Astrocyte (in vitro differentiated cells and primary cell): Measurements from ENCODE around the gene AK9. TPM values are rescaled to one million over a fixed set of nuclear protein-coding genes. Genes with fewer than 3 reads are reported as not detected.

Source experiments
- DNase-seq: peaks from one replicate; pipeline ENCODE4 v3.0.0-alpha.2; 2010; ENCODE audit warnings: low read depth
- FAIRE-seq: peaks from 2 replicates; lab custom pipeline; 2011; peaks lifted over from hg19 to GRCh38; lab: Jason Lieb, UNC
- H2AFZ ChIP-seq: 2 replicates; pipeline ENCODE4 v1.6.0; 2012; ENCODE audit warnings: low read depth, low read length, inconsistent platforms
- H3K27ac ChIP-seq: 2 replicates; pipeline ENCODE4 v1.5.1; 2011; ENCODE audit warnings: low read depth, low read length, inconsistent platforms
- H3K27me3 ChIP-seq: 2 replicates; pipeline ENCODE4 v1.6.0; 2011; ENCODE audit warnings: low read length, inconsistent platforms; ENCODE audit not compliant: insufficient read depth
- H3K36me3 ChIP-seq: 2 replicates; pipeline ENCODE4 v1.5.1; 2011; ENCODE audit warnings: low read length, inconsistent platforms; ENCODE audit not compliant: insufficient read depth
- H3K4me1 ChIP-seq: 2 replicates; pipeline ENCODE4 v1.5.1; 2011; ENCODE audit warnings: low read length, inconsistent platforms; ENCODE audit not compliant: insufficient read depth
- H3K4me2 ChIP-seq: 2 replicates; pipeline ENCODE4 v1.6.0; 2012; ENCODE audit warnings: low read length, inconsistent platforms
- H3K4me3 ChIP-seq: 2 replicates; pipeline ENCODE4 v1.5.1; 2011; ENCODE audit warnings: low read depth, mild to moderate bottlenecking, low read length, inconsistent platforms; ENCODE audit not compliant: insufficient read depth
- H3K79me2 ChIP-seq: 2 replicates; pipeline ENCODE4 v1.6.0; 2012; ENCODE audit warnings: mild to moderate bottlenecking, low read length, inconsistent platforms; ENCODE audit not compliant: insufficient read depth
- H3K9ac ChIP-seq: 2 replicates; pipeline ENCODE4 v1.6.0; 2012; ENCODE audit warnings: mild to moderate bottlenecking, low read length, inconsistent platforms
- H3K9me3 ChIP-seq: 2 replicates; pipeline ENCODE4 v1.5.1; 2012; ENCODE audit warnings: low read depth, mild to moderate bottlenecking, low read length, inconsistent platforms; ENCODE audit not compliant: insufficient read depth
- H4K20me1 ChIP-seq: 2 replicates; pipeline ENCODE4 v1.6.0; 2012; ENCODE audit warnings: low read length, inconsistent platforms; ENCODE audit not compliant: insufficient read depth
- H3K27ac Mint-ChIP-seq: one replicate; pipeline ENCODE4 v1.8.0; 2021; ENCODE audit warnings: mild to moderate bottlenecking, mixed read lengths; ENCODE audit not compliant: unreplicated experiment
- H3K27me3 Mint-ChIP-seq: one replicate; pipeline ENCODE4 v1.8.0; 2021; ENCODE audit warnings: low read depth, mixed read lengths; ENCODE audit not compliant: unreplicated experiment
- H3K36me3 Mint-ChIP-seq: one replicate; pipeline ENCODE4 v1.8.0; 2021; ENCODE audit warnings: low read depth, mixed read lengths; ENCODE audit not compliant: unreplicated experiment
- H3K4me1 Mint-ChIP-seq: one replicate; pipeline ENCODE4 v1.8.0; 2021; ENCODE audit warnings: low read depth, mixed read lengths; ENCODE audit not compliant: unreplicated experiment
- H3K4me3 Mint-ChIP-seq: one replicate; pipeline ENCODE4 v1.8.0; 2021; ENCODE audit warnings: mild to moderate bottlenecking, moderate library complexity, mixed read lengths; ENCODE audit not compliant: unreplicated experiment
- H3K9me3 Mint-ChIP-seq: one replicate; pipeline ENCODE4 v1.8.0; 2021; ENCODE audit warnings: mild to moderate bottlenecking, mixed read lengths; ENCODE audit not compliant: unreplicated experiment
- EZH2 ChIP-seq: IDR thresholded peaks from 2 replicates; pipeline ENCODE4 v1.6.1; 2012; ENCODE audit warnings: mild to moderate bottlenecking, low read length, inconsistent platforms; ENCODE audit not compliant: insufficient read depth
- total RNA-seq: library from RNA; stranded (reverse); gene quantifications from 2 replicates; pipeline ENCODE4 v1.2.1, GENCODE V29; 2021
- TF ChIP-seq, protein P1 (sequence below): IDR thresholded peaks from 2 replicates; pipeline ENCODE4 v1.5.1; 2011; ENCODE audit warnings: low read depth, mild to moderate bottlenecking, inconsistent platforms, low read length, moderate library complexity; ENCODE audit not compliant: insufficient read depth

AK9 gene
- total RNA-seq, 1 donor from 2014 or later = 3.4 TPM

GRCh38 chr6:109631403-109631802 lies 59.6 kb downstream of the AK9 start:
- H3K4me1 ChIP-seq = no peaks in the 10 kb centered on the region
- no peak for FAIRE-seq
- no peaks in the 10 kb centered on the region for H3K79me2 ChIP-seq
- Mint-ChIP-seq H3K9me3 (no peaks in the 10 kb centered on the region), H3K4me3 (no peak overlapping the region), H3K36me3 (no peaks in the 10 kb centered on the region), H3K4me1 (no peaks in the 10 kb centered on the region), H3K27me3 (no peaks in the 10 kb centered on the region), H3K27ac (no peak overlapping the region)
- H3K27me3 ChIP-seq = no peaks in the 10 kb centered on the region
- H3K9me3 ChIP-seq = no peaks in the 10 kb centered on the region
- no peak for DNase-seq
- TF ChIP-seq, protein P1, sequence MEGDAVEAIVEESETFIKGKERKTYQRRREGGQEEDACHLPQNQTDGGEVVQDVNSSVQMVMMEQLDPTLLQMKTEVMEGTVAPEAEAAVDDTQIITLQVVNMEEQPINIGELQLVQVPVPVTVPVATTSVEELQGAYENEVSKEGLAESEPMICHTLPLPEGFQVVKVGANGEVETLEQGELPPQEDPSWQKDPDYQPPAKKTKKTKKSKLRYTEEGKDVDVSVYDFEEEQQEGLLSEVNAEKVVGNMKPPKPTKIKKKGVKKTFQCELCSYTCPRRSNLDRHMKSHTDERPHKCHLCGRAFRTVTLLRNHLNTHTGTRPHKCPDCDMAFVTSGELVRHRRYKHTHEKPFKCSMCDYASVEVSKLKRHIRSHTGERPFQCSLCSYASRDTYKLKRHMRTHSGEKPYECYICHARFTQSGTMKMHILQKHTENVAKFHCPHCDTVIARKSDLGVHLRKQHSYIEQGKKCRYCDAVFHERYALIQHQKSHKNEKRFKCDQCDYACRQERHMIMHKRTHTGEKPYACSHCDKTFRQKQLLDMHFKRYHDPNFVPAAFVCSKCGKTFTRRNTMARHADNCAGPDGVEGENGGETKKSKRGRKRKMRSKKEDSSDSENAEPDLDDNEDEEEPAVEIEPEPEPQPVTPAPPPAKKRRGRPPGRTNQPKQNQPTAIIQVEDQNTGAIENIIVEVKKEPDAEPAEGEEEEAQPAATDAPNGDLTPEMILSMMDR = no peak
- no peak for TF ChIP-seq EZH2
- no peak overlapping the region for H3K27ac ChIP-seq
- H3K36me3 ChIP-seq = no peaks in the 10 kb centered on the region
- no peaks in the 10 kb centered on the region for H4K20me1 ChIP-seq
- H2AFZ ChIP-seq = no peak overlapping the region
- H3K4me3 ChIP-seq = no peak overlapping the region
- no peak overlapping the region for H3K4me2 ChIP-seq
- no peak overlapping the region for H3K9ac ChIP-seq

DNA sequence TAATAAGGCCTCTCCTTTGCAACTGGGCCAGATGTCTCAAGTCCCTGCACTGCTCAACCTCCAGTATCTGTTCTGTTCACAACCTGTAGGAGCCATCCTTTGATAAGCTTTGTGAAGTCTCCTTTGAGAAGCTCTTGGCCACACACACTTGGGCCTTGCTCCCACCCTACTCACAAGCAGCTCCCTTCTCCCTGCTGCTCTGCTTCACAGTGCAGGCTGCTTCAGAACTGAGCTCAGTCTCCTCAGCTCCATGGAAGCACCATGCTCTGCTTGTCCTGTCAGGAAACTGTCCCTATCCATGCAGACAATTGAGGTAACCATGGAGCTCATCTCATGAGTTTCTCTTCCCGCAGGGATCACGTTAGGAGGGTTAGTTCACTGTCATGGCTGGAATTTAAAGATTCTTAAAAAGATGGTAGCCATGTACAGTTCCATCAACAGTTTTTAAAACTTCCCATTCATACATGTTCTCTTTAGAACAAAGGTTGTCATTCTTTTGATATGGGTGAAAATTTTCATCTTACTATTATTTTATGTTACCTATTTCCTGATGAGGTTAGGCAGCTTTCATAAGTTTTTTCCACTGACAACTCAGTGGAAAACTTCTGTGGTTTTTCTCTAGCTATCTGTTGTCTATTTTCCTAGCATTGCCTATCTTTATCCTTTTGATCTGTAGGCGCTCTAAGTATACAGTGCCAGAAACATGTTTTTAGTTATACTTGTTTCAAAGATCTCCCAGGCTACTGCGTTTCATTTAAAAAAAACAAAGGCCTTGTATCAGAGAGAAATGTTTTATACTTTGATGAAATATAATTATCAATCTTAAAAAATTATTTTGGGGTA lies 62.6 kb downstream of the AK9 start:
- H3K4me3 ChIP-seq = no peak overlapping the region
- H3K4me1 Mint-ChIP-seq = no peaks in the 10 kb centered on the region
- H4K20me1 ChIP-seq = no peaks in the 10 kb centered on the region
- H2AFZ ChIP-seq = no peak overlapping the region
- H3K4me2 ChIP-seq = no peak overlapping the region
- H3K9me3 ChIP-seq = no peaks in the 10 kb centered on the region
- DNase-seq = no peak
- H3K4me3 Mint-ChIP-seq = no peak overlapping the region
- no peaks in the 10 kb centered on the region for H3K36me3 Mint-ChIP-seq
- H3K9ac ChIP-seq = no peak overlapping the region
- H3K27ac ChIP-seq = no peak overlapping the region
- no peaks in the 10 kb centered on the region for H3K79me2 ChIP-seq
- H3K27me3 Mint-ChIP-seq = no peaks in the 10 kb centered on the region
- no peaks in the 10 kb centered on the region for H3K27me3 ChIP-seq
- peaks cover 2% of the 10 kb centered on the region for H3K9me3 Mint-ChIP-seq
- no peaks in the 10 kb centered on the region for H3K36me3 ChIP-seq
- no peak for TF ChIP-seq EZH2
- TF ChIP-seq, protein P1 = no peak
- no peak overlapping the region for H3K27ac Mint-ChIP-seq
- H3K4me1 ChIP-seq = no peaks in the 10 kb centered on the region
- no peak for FAIRE-seq

DNA sequence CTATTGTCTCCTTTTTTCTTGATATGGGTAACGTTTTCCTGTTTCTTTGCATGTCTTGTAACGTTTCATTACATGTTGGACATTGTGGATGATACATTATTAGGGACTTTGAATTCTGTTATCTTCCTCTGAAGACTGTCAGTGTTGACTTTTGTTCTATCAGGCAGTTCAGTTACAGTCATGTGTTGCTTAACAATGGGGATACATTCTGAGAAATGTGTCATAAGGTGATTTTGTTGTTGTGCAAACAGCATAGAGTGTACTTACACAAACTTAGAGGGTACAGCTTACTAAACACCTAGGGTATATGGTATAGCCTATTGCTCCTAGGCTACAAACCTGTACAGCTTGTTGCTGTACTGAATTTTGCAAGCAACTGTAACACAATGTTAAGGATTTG lies 64.7 kb downstream of the AK9 start:
- no peak overlapping the region for H3K27ac Mint-ChIP-seq
- Histone ChIP-seq H3K4me1 (no peaks in the 10 kb centered on the region), H3K9me3 (no peaks in the 10 kb centered on the region), H3K27ac (no peak overlapping the region), H3K9ac (no peak overlapping the region), H4K20me1 (no peaks in the 10 kb centered on the region), H2AFZ (no peak overlapping the region), H3K79me2 (no peaks in the 10 kb centered on the region), H3K36me3 (no peaks in the 10 kb centered on the region), H3K4me3 (no peak overlapping the region), H3K4me2 (no peak overlapping the region), H3K27me3 (no peaks in the 10 kb centered on the region)
- no peaks in the 10 kb centered on the region for H3K36me3 Mint-ChIP-seq
- no peak overlapping the region for H3K4me3 Mint-ChIP-seq
- TF ChIP-seq EZH2 = no peak
- TF ChIP-seq, protein P1 = no peak
- H3K9me3 Mint-ChIP-seq = peaks cover 2% of the 10 kb centered on the region
- H3K27me3 Mint-ChIP-seq = no peaks in the 10 kb centered on the region
- FAIRE-seq (peak; percentile 23), DNase-seq (no peak)
- no peaks in the 10 kb centered on the region for H3K4me1 Mint-ChIP-seq
